Fibroblast of lung (primary cell): ENCODE results near the gene GABBR2. TPM values are rescaled to one million over a fixed set of nuclear protein-coding genes. Genes with fewer than 3 reads are reported as not detected.
A peak's percentile ranks its signal among the peaks of the same experiment; 100 is the strongest.

Experiments
- DNase-seq, 2 donors: peaks; one replicate each; pipeline versions ENCODE4 v3.0.0 to v3.0.0-alpha.2; 2010; ENCODE audit warnings: low read depth in 2 of 2
- H2AFZ ChIP-seq: 2 replicates; pipeline ENCODE4 v1.5.1; 2012; ENCODE audit warnings: low read length, control low read depth, inconsistent platforms
- H3K27ac ChIP-seq: 2 replicates; pipeline ENCODE4 v1.5.1; 2011; ENCODE audit warnings: low read length, control low read depth; ENCODE audit not compliant: insufficient read depth
- H3K27me3 ChIP-seq: 2 replicates; pipeline ENCODE4 v1.5.1; 2011; ENCODE audit warnings: mild to moderate bottlenecking, low read length; ENCODE audit not compliant: control insufficient read depth, insufficient read depth
- H3K36me3 ChIP-seq: 2 replicates; pipeline ENCODE4 v1.5.1; 2011; ENCODE audit warnings: low read length; ENCODE audit not compliant: control insufficient read depth, insufficient read depth
- H3K4me1 ChIP-seq: 2 replicates; pipeline ENCODE4 v1.5.1; 2011; ENCODE audit warnings: low read length; ENCODE audit not compliant: control insufficient read depth, insufficient read depth; ENCODE audit errors: extremely low read depth
- H3K4me2 ChIP-seq: 2 replicates; pipeline ENCODE4 v1.5.1; 2011; ENCODE audit warnings: low read length, control low read depth; ENCODE audit not compliant: insufficient read depth; ENCODE audit errors: extremely low read depth
- H3K4me3 ChIP-seq, 4 experiments: fragments of 200-600 bp in 1 of 4; sonication (generic) in 1 of 4; replicated peaks in 1 of 4; 2 replicates each; pipeline ENCODE4 v1.5.1; 2011 to 2016; ENCODE audit warnings: low read length in 4 of 4, low read depth in 3 of 4, mild to moderate bottlenecking in 3 of 4, control low read depth in 2 of 4, inconsistent platforms in 1 of 4, mixed read lengths in 1 of 4; ENCODE audit not compliant: insufficient read depth in 1 of 4; ENCODE audit errors: control extremely low read depth in 1 of 4
- H3K79me2 ChIP-seq: 2 replicates; pipeline ENCODE4 v1.5.1; 2012; ENCODE audit warnings: mild to moderate bottlenecking, low read length, inconsistent platforms; ENCODE audit not compliant: control insufficient read depth, insufficient read depth
- H3K9ac ChIP-seq: 2 replicates; pipeline ENCODE4 v1.5.1; 2011; ENCODE audit warnings: mild to moderate bottlenecking, low read length, control low read depth; ENCODE audit not compliant: insufficient read depth
- H3K9me3 ChIP-seq: 2 replicates; pipeline ENCODE4 v1.5.1; 2012; ENCODE audit warnings: low read depth, low read length; ENCODE audit not compliant: control insufficient read depth, insufficient read depth
- H4K20me1 ChIP-seq: 2 replicates; pipeline ENCODE4 v1.5.1; 2011; ENCODE audit warnings: low read length; ENCODE audit not compliant: control insufficient read depth, insufficient read depth; ENCODE audit errors: extremely low read depth
- CTCF ChIP-seq, 2 donors: IDR thresholded peaks in 1 of 2; conservative IDR thresholded peaks in 1 of 2; 1 replicate in 1 of 2; 2 replicates in 1 of 2; pipeline ENCODE4 v1.5.1; 2011 to 2012; ENCODE audit warnings: low read length in 2 of 2, control low read depth in 1 of 2, inconsistent platforms in 1 of 2, low read depth in 1 of 2, mild to moderate bottlenecking in 1 of 2
- EZH2 ChIP-seq: IDR thresholded peaks from 2 replicates; pipeline ENCODE4 v1.5.1; 2012; ENCODE audit warnings: low read length, control low read depth, mild to moderate bottlenecking; ENCODE audit errors: missing control alignments
- polyA plus RNA-seq, 2 donors: library from polyadenylated mRNA; depleted of rRNA in 1 of 2; stranded (reverse) in 1 of 2; unstranded in 1 of 2; fragments of >200 nt; gene quantifications; 2 replicates each; pipeline ENCODE4 v1.2.1, GENCODE V29; 2011 to 2012; ENCODE audit warnings: missing spikeins in 1 of 2
- total RNA-seq: library from RNA; depleted of rRNA; stranded (reverse); fragments of >200 nt; gene quantifications from 2 replicates; pipeline ENCODE4 v1.2.1, GENCODE V29; 2014

GABBR2 gene
- total and polyA plus RNA-seq, 2 donors (not counting 1 experiment from before 2014, with no cell fraction given), result 0.32 to 0.33 TPM

- Histone ChIP-seq H3K9ac (no peak overlapping the region), H3K27ac (peak overlapping the region; percentile 63), H4K20me1 (no peaks in the 10 kb centered on the region), H3K4me2 (no peak overlapping the region), H3K27me3 (no peaks in the 10 kb centered on the region), H3K9me3 (no peaks in the 10 kb centered on the region), H3K79me2 (no peaks in the 10 kb centered on the region), H2AFZ (no peak overlapping the region), H3K4me1 (peaks cover 9% of the 10 kb centered on the region), H3K36me3 (no peaks in the 10 kb centered on the region), H3K4me3 (no peak overlapping the region)
- DNase-seq, result peak; percentile 77 to 96
- no peak for TF ChIP-seq EZH2
- TF ChIP-seq CTCF (conservative IDR thresholded peaks at IDR 0.05 in 1 of 2, IDR thresholded peaks at IDR 0.05 in 1 of 2; ENCODE audit: low read depth in 1 of 2, low read length in 2 of 2), result no peak
These were observed 377.9 kb downstream of the GABBR2 start for GRCh38 chr9:98330831-98331230.

GRCh38 chr9:98329904-98330303 lies 378.8 kb downstream of the GABBR2 start:
- H3K9me3 ChIP-seq, result no peaks in the 10 kb centered on the region
- H2AFZ ChIP-seq, result no peak overlapping the region
- no peaks in the 10 kb centered on the region for H3K79me2 ChIP-seq
- H4K20me1 ChIP-seq, result no peaks in the 10 kb centered on the region
- H3K27ac ChIP-seq, result no peak overlapping the region
- H3K4me1 ChIP-seq, result peaks cover 9% of the 10 kb centered on the region
- no peak overlapping the region for H3K4me2 ChIP-seq
- H3K9ac ChIP-seq, result no peak overlapping the region
- DNase-seq, result no peak
- TF ChIP-seq CTCF (conservative IDR thresholded peaks at IDR 0.05 in 1 of 2, IDR thresholded peaks at IDR 0.05 in 1 of 2; ENCODE audit: low read depth in 1 of 2, low read length in 2 of 2) (no peak), EZH2 (no peak)
- H3K4me3 ChIP-seq, result no peak overlapping the region
- H3K36me3 ChIP-seq, result no peaks in the 10 kb centered on the region
- no peaks in the 10 kb centered on the region for H3K27me3 ChIP-seq

- H2AFZ ChIP-seq, result no peak overlapping the region
- no peak for DNase-seq
- H4K20me1 ChIP-seq, result no peaks in the 10 kb centered on the region
- peaks cover 14% of the 10 kb centered on the region for H3K4me1 ChIP-seq
- no peaks in the 10 kb centered on the region for H3K9me3 ChIP-seq
- no peak overlapping the region for H3K4me2 ChIP-seq
- H3K9ac ChIP-seq, result no peak overlapping the region
- no peaks in the 10 kb centered on the region for H3K27me3 ChIP-seq
- no peak overlapping the region for H3K4me3 ChIP-seq
- no peak overlapping the region for H3K27ac ChIP-seq
- TF ChIP-seq EZH2 (no peak), CTCF (conservative IDR thresholded peaks at IDR 0.05 in 1 of 2, IDR thresholded peaks at IDR 0.05 in 1 of 2; ENCODE audit: low read depth in 1 of 2, low read length in 2 of 2) (no peak)
- no peaks in the 10 kb centered on the region for H3K36me3 ChIP-seq
- H3K79me2 ChIP-seq, result no peaks in the 10 kb centered on the region
These were observed 379.5 kb downstream of the GABBR2 start for GRCh38 chr9:98329281-98329680.
